Osteocyte (in vitro differentiated cells): ENCODE measurements around the gene HRCT1. TPM values are rescaled to one million over a fixed set of nuclear protein-coding genes. Genes with fewer than 3 reads are reported as not detected.

Source experiments
- DNase-seq: peaks from one replicate; pipeline ENCODE4 v3.0.0; 2021; ENCODE audit warnings: mixed read lengths; ENCODE audit not compliant: unreplicated experiment; ENCODE audit errors: extremely low spot score
- H3K27ac Mint-ChIP-seq: one replicate; pipeline ENCODE4 v1.8.0; 2021; ENCODE audit warnings: mild to moderate bottlenecking, mixed read lengths; ENCODE audit not compliant: unreplicated experiment
- H3K27me3 Mint-ChIP-seq: one replicate; pipeline ENCODE4 v1.8.0; 2021; ENCODE audit warnings: mixed read lengths; ENCODE audit not compliant: unreplicated experiment
- H3K36me3 Mint-ChIP-seq: one replicate; pipeline ENCODE4 v1.8.0; 2021; ENCODE audit warnings: mixed read lengths; ENCODE audit not compliant: unreplicated experiment
- H3K4me1 Mint-ChIP-seq: one replicate; pipeline ENCODE4 v1.8.0; 2021; ENCODE audit warnings: mixed read lengths; ENCODE audit not compliant: unreplicated experiment
- H3K4me3 Mint-ChIP-seq: one replicate; pipeline ENCODE4 v1.8.0; 2021; ENCODE audit warnings: mild to moderate bottlenecking, moderate library complexity, mixed read lengths; ENCODE audit not compliant: unreplicated experiment
- H3K9me3 Mint-ChIP-seq: one replicate; pipeline ENCODE4 v1.8.0; 2021; ENCODE audit warnings: mixed read lengths; ENCODE audit not compliant: unreplicated experiment
- CTCF ChIP-seq: fragments of 200-600 bp; sonication (generic); IDR thresholded peaks from 2 replicates; pipeline ENCODE4 v1.5.0; 2021; ENCODE audit warnings: antibody characterized with exemption, mild to moderate bottlenecking, moderate library complexity
- total RNA-seq: library from RNA; stranded (reverse); gene quantifications from 2 replicates; pipeline ENCODE4 v1.2.1, GENCODE V29; 2021

The HRCT1 gene
- total RNA-seq, 1 donor from 2014 or later = 3.7 TPM

GRCh38 chr9:35923598-35923926, 17.6 kb downstream of the HRCT1 start:
- peaks cover 37% of the 10 kb centered on the region for H3K4me1 Mint-ChIP-seq
- H3K9me3 Mint-ChIP-seq = no peaks in the 10 kb centered on the region

GRCh38 chr9:35923927-35924763, 18.1 kb downstream of the HRCT1 start:
- peak overlapping the region; percentile 93 for H3K27ac Mint-ChIP-seq

More at GRCh38 chr9:35923598-35923926, 17.6 kb downstream of the HRCT1 start:
- TF ChIP-seq CTCF = no peak
- no peaks in the 10 kb centered on the region for H3K27me3 Mint-ChIP-seq
- no peak for DNase-seq
- no peak overlapping the region for H3K4me3 Mint-ChIP-seq
- peak overlapping the region; percentile 93 for H3K27ac Mint-ChIP-seq
- H3K36me3 Mint-ChIP-seq = no peaks in the 10 kb centered on the region

GRCh38 chr9:35928591-35929452, 22.8 kb downstream of the HRCT1 start:
- peaks cover 37% of the 10 kb centered on the region for H3K4me1 Mint-ChIP-seq
- H3K4me3 Mint-ChIP-seq = no peak overlapping the region
- H3K9me3 Mint-ChIP-seq = no peaks in the 10 kb centered on the region
- H3K27ac Mint-ChIP-seq = peak overlapping the region; percentile 79
- no peaks in the 10 kb centered on the region for H3K36me3 Mint-ChIP-seq
- DNase-seq = no peak
- no peaks in the 10 kb centered on the region for H3K27me3 Mint-ChIP-seq
- TF ChIP-seq CTCF = no peak

More at GRCh38 chr9:35923927-35924763, 18.1 kb downstream of the HRCT1 start:
- Mint-ChIP-seq H3K4me1 (peaks cover 40% of the 10 kb centered on the region), H3K36me3 (no peaks in the 10 kb centered on the region), H3K9me3 (no peaks in the 10 kb centered on the region), H3K27me3 (no peaks in the 10 kb centered on the region), H3K4me3 (no peak overlapping the region)
- TF ChIP-seq CTCF = no peak
- no peak for DNase-seq

- no peaks in the 10 kb centered on the region for H3K36me3 Mint-ChIP-seq
- peaks cover 37% of the 10 kb centered on the region for H3K4me1 Mint-ChIP-seq
- no peaks in the 10 kb centered on the region for H3K9me3 Mint-ChIP-seq
- no peak overlapping the region for H3K4me3 Mint-ChIP-seq
- peak overlapping the region; percentile 79 for H3K27ac Mint-ChIP-seq
- no peak for DNase-seq
- H3K27me3 Mint-ChIP-seq = no peaks in the 10 kb centered on the region
- TF ChIP-seq CTCF = no peak
Measured at GRCh38 chr9:35929453-35929718, 23.4 kb downstream of the HRCT1 start.

- H3K36me3 Mint-ChIP-seq = no peaks in the 10 kb centered on the region
- H3K4me3 Mint-ChIP-seq = no peak overlapping the region
- H3K27me3 Mint-ChIP-seq = no peaks in the 10 kb centered on the region
- H3K27ac Mint-ChIP-seq = no peak overlapping the region
- no peak for DNase-seq
- no peak for TF ChIP-seq CTCF
- H3K9me3 Mint-ChIP-seq = no peaks in the 10 kb centered on the region
- peaks cover 37% of the 10 kb centered on the region for H3K4me1 Mint-ChIP-seq
Measured at GRCh38 chr9:35930521-35930920, 24.5 kb downstream of the HRCT1 start.
